GM21423 (cell line): Measurements from ENCODE around the gene FMR1.

ENCODE experiments used
- ATAC-seq: cut with Tn5 transposase; IDR thresholded peaks from one replicate; pipeline ENCODE4 v1.9.1; 2021; ENCODE audit warnings: mild to moderate bottlenecking, moderate library complexity; ENCODE audit not compliant: unreplicated experiment

Gene FMR1

GRCh38 chrX:147911192-147912022 is at the start of gene FMR1:
Gene FMR1 (plus strand): TSS chrX:147911919. CDS start chrX:147912180, 261 bp downstream.
- peak; percentile 82 for ATAC-seq

GRCh38 chrX:147875866-147876596 is 35.7 kb upstream of the FMR1 start:
- ATAC-seq, result peak; percentile 99

- no peak for ATAC-seq
These were observed 34.7 kb upstream of the FMR1 start for GRCh38 chrX:147876849-147877646.

- ATAC-seq, result no peak
These were observed 34.0 kb upstream of the FMR1 start for GRCh38 chrX:147877726-147878125.

GRCh38 chrX:147884958-147885357 is 26.8 kb upstream of the FMR1 start:
- ATAC-seq, result peak; percentile 83

GRCh38 chrX:147890756-147891155 is 21.0 kb upstream of the FMR1 start:
- no peak for ATAC-seq

- ATAC-seq, result no peak
These were observed 19.8 kb upstream of the FMR1 start for GRCh38 chrX:147891896-147892295.

- no peak for ATAC-seq
These were observed 18.0 kb upstream of the FMR1 start for GRCh38 chrX:147893741-147894140.

GRCh38 chrX:147894366-147894963 is 17.3 kb upstream of the FMR1 start:
- ATAC-seq, result no peak

GRCh38 chrX:147897117-147897516 is 14.6 kb upstream of the FMR1 start:
- no peak for ATAC-seq

- no peak for ATAC-seq
These were observed 12.8 kb upstream of the FMR1 start for GRCh38 chrX:147898951-147899350.

GRCh38 chrX:147899379-147900114 is 12.2 kb upstream of the FMR1 start:
- ATAC-seq, result peak; percentile 100

- ATAC-seq, result no peak
These were observed 11.4 kb upstream of the FMR1 start for GRCh38 chrX:147900349-147900748.

- ATAC-seq, result no peak
These were observed 10.1 kb upstream of the FMR1 start for GRCh38 chrX:147901461-147902126.

GRCh38 chrX:147902270-147902669 is 9.4 kb upstream of the FMR1 start:
- ATAC-seq, result no peak

GRCh38 chrX:147908106-147908505 is 3.6 kb upstream of the FMR1 start:
- ATAC-seq, result no peak

GRCh38 chrX:147910607-147911006 is 1.1 kb upstream of the FMR1 start:
- no peak for ATAC-seq

- ATAC-seq, result peak; percentile 32
These were observed 528 bp downstream of the FMR1 start for GRCh38 chrX:147912093-147912801.

GRCh38 chrX:147913570-147913969 is 1.9 kb downstream of the FMR1 start:
- no peak for ATAC-seq
